GM10248 (cell line): Measurements from ENCODE around the gene GOLGA8S.
"Not testable (repeated sequence)": the region's sequence is repeated elsewhere in the genome, so short reads cannot be mapped to it uniquely, and the experiment has no call there.

Experiments used
- CTCF ChIA-PET: fragments of 300-600 bp; sonication (Branson Sonifier 250); formaldehyde crosslinking; extraction: SDS; loops from one replicate; lab custom pipeline; 2021; ENCODE audit warnings: antibody characterized with exemption; lab: Yijun Ruan, JAX
- POLR2A ChIA-PET: fragments of 350-650 bp; sonication (Branson Sonifier 250); formaldehyde crosslinking; extraction: SDS; loops from one replicate; lab custom pipeline; 2020; ENCODE audit warnings: antibody characterized with exemption; lab: Yijun Ruan, JAX
- DNase-seq: peaks from one replicate; pipeline ENCODE4 v3.0.0; 2012; ENCODE audit errors: extremely low spot score
- CTCF ChIP-seq: IDR thresholded peaks from 2 replicates; pipeline ENCODE4 v1.5.1; 2012; ENCODE audit warnings: mild to moderate bottlenecking, low read depth; ENCODE audit errors: extremely low read depth, missing control alignments, control extremely low read depth

The GOLGA8S gene

GRCh38 chr15:23384371-23384770 lies 29.8 kb downstream of the GOLGA8S start:
- POLR2A ChIA-PET, result no interaction called here
- DNase-seq, result no peak
- no peak for TF ChIP-seq CTCF
- CTCF ChIA-PET, result no interaction called here

GRCh38 chr15:23385886-23386430 lies 31.4 kb downstream of the GOLGA8S start:
- ChIA-PET POLR2A (no interaction called here), CTCF (interaction anchor here (1.0 kb wide), 1 partner anchor 10 kb away, joined by 3 read pairs; no protein-coding TSS in a partner anchor)
- no peak for TF ChIP-seq CTCF
- no peak for DNase-seq

GRCh38 chr15:23387621-23388190 lies 33.2 kb downstream of the GOLGA8S start:
- ChIA-PET CTCF (no interaction called here), POLR2A (no interaction called here)
- no peak for DNase-seq
- no peak for TF ChIP-seq CTCF

- ChIA-PET POLR2A (no interaction called here), CTCF (interaction anchor here (1.8 kb wide), 1 partner anchor 11 kb away, joined by 4 read pairs; no protein-coding TSS in a partner anchor)
- DNase-seq, result no peak
- no peak for TF ChIP-seq CTCF
Observed at GRCh38 chr15:23395030-23395692, 40.6 kb downstream of the GOLGA8S start.

GRCh38 chr15:23395832-23396231 lies 41.3 kb downstream of the GOLGA8S start:
- TF ChIP-seq CTCF, result no peak
- CTCF ChIA-PET, result interaction anchor here (1.8 kb wide), 1 partner anchor 10 kb away, joined by 4 read pairs; no protein-coding TSS in a partner anchor
- DNase-seq, result no peak
- POLR2A ChIA-PET, result no interaction called here

GRCh38 chr15:23397779-23398178 lies 43.2 kb downstream of the GOLGA8S start:
- ChIA-PET CTCF (no interaction called here), POLR2A (no interaction called here)
- no peak for DNase-seq
- no peak for TF ChIP-seq CTCF

GRCh38 chr15:23398357-23398756 lies 43.8 kb downstream of the GOLGA8S start:
- DNase-seq, POLR2A ChIA-PET, CTCF ChIA-PET: not testable (repeated sequence)

- DNase-seq, CTCF ChIA-PET, POLR2A ChIA-PET: not testable (repeated sequence)
Observed at GRCh38 chr15:23399207-23399606, 44.7 kb downstream of the GOLGA8S start.
